ENCODE data around the gene COX6B2. TPM values are rescaled to one million over a fixed set of nuclear protein-coding genes. Genes with fewer than 3 reads are reported as not detected.

The COX6B2 gene
- total RNA-seq, 2 experiments from 2014 or later, result 0.14 to 0.30 TPM

- Mint-ChIP-seq H3K4me3 (no peak overlapping the region), H3K9me3 (ENCODE audit: low read depth) (no peaks in the 10 kb centered on the region), H3K36me3 (ENCODE audit: low read depth) (peaks cover 14% of the 10 kb centered on the region), H3K27ac (no peak overlapping the region), H3K27me3 (peaks cover 11% of the 10 kb centered on the region), H3K4me1 (no peaks in the 10 kb centered on the region)
- intact Hi-C loops (cut with DNase I, micrococcal nuclease), result no loop called here
- ChIA-PET POLR2A (no interaction called here), CTCF (no interaction called here)
- ATAC-seq (no peak), DNase-seq (no peak)
These were observed 7.6 kb downstream of the COX6B2 start for GRCh38 chr19:55346725-55347441.

- no peak overlapping the region for H3K4me3 Mint-ChIP-seq
- H3K36me3 Mint-ChIP-seq (ENCODE audit: low read depth), result peaks cover 20% of the 10 kb centered on the region
- ATAC-seq (no peak), DNase-seq (no peak)
- no peaks in the 10 kb centered on the region for H3K9me3 Mint-ChIP-seq (ENCODE audit: low read depth)
- ChIA-PET CTCF (no interaction called here), POLR2A (no interaction called here)
- peaks cover 2% of the 10 kb centered on the region for H3K27me3 Mint-ChIP-seq
- H3K4me1 Mint-ChIP-seq, result peaks cover 4% of the 10 kb centered on the region
- H3K27ac Mint-ChIP-seq, result no peak overlapping the region
- intact Hi-C loops (cut with DNase I, micrococcal nuclease), result no loop called here
These were observed 8.4 kb downstream of the COX6B2 start for GRCh38 chr19:55345818-55346724.

- CTCF ChIA-PET, result no interaction called here
- peaks cover 10% of the 10 kb centered on the region for H3K4me1 Mint-ChIP-seq
- H3K27me3 Mint-ChIP-seq, result no peaks in the 10 kb centered on the region
- POLR2A ChIA-PET, result no interaction called here
- H3K36me3 Mint-ChIP-seq (ENCODE audit: low read depth), result peaks cover 20% of the 10 kb centered on the region
- H3K4me3 Mint-ChIP-seq, result no peak overlapping the region
- intact Hi-C loops (cut with DNase I, micrococcal nuclease), result no loop called here
- DNase-seq (no peak), ATAC-seq (no peak)
- H3K27ac Mint-ChIP-seq, result no peak overlapping the region
- no peaks in the 10 kb centered on the region for H3K9me3 Mint-ChIP-seq (ENCODE audit: low read depth)
These were observed 9.3 kb downstream of the COX6B2 start for GRCh38 chr19:55345101-55345817.

GRCh38 chr19:55344444-55344843 is 10.1 kb downstream of the COX6B2 start:
- POLR2A ChIA-PET, result no interaction called here
- peaks cover 10% of the 10 kb centered on the region for H3K4me1 Mint-ChIP-seq
- ATAC-seq, result no peak
- no peak for DNase-seq
- H3K36me3 Mint-ChIP-seq (ENCODE audit: low read depth), result peaks cover 20% of the 10 kb centered on the region
- intact Hi-C loops (cut with DNase I, micrococcal nuclease), result no loop called here
- H3K4me3 Mint-ChIP-seq, result no peak overlapping the region
- no peaks in the 10 kb centered on the region for H3K27me3 Mint-ChIP-seq
- H3K9me3 Mint-ChIP-seq (ENCODE audit: low read depth), result no peaks in the 10 kb centered on the region
- H3K27ac Mint-ChIP-seq, result no peak overlapping the region
- CTCF ChIA-PET, result interaction anchor here (0.6 kb wide), 1 partner anchor 9 kb away, joined by 6 read pairs; no protein-coding TSS in a partner anchor

GRCh38 chr19:55341595-55342531 is 12.7 kb downstream of the COX6B2 start:
- peak overlapping the region; percentile 60 for H3K27ac Mint-ChIP-seq
- POLR2A ChIA-PET, result no interaction called here
- H3K36me3 Mint-ChIP-seq (ENCODE audit: low read depth), result peaks cover 20% of the 10 kb centered on the region
- H3K27me3 Mint-ChIP-seq, result no peaks in the 10 kb centered on the region
- peak overlapping the region; percentile 86 for H3K4me3 Mint-ChIP-seq
- H3K9me3 Mint-ChIP-seq (ENCODE audit: low read depth), result no peaks in the 10 kb centered on the region
- intact Hi-C loops (cut with DNase I, micrococcal nuclease), result no loop called here
- H3K4me1 Mint-ChIP-seq, result peaks cover 18% of the 10 kb centered on the region
- CTCF ChIA-PET, result interaction anchor here (0.5 kb wide), 1 partner anchor 50 kb away, joined by 3 read pairs; no protein-coding TSS in a partner anchor
- ATAC-seq (no peak), DNase-seq (no peak)

DNA sequence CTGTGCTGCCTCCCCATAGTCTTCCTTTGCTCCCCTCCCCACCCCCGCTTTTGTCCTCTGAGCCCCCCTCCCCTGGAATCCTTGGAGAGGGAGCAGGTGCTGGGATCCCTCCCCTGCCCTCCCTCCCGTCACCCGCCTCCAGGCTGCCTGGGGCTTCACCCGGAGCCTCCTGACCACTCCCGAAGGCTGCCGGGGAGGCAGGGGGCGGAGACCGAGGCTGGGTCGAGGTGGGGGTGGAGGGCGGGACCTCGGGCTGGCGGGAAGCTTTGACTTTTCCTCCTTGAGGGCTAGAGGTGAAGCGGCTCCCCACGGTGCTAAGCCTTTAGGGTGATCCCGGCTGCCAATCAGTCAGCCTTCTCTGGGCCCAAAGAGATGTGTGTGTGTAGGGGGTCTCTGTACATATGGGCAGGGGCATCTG is 13.3 kb downstream of the COX6B2 start:
- Mint-ChIP-seq H3K27me3 (peaks cover 2% of the 10 kb centered on the region), H3K4me1 (peaks cover 18% of the 10 kb centered on the region), H3K4me3 (peak overlapping the region; percentile 86), H3K27ac (peak overlapping the region; percentile 60), H3K36me3 (ENCODE audit: low read depth) (peaks cover 20% of the 10 kb centered on the region), H3K9me3 (ENCODE audit: low read depth) (no peaks in the 10 kb centered on the region)
- POLR2A ChIA-PET, result no interaction called here
- intact Hi-C loops (cut with DNase I, micrococcal nuclease), result no loop called here
- ATAC-seq (no peak), DNase-seq (peak; percentile 90)
- CTCF ChIA-PET, result interaction anchor here (0.6 to 1.0 kb wide), 2 partner anchors 28 to 1204 kb away, joined by 3 read pairs; no protein-coding TSS in a partner anchor

DNA sequence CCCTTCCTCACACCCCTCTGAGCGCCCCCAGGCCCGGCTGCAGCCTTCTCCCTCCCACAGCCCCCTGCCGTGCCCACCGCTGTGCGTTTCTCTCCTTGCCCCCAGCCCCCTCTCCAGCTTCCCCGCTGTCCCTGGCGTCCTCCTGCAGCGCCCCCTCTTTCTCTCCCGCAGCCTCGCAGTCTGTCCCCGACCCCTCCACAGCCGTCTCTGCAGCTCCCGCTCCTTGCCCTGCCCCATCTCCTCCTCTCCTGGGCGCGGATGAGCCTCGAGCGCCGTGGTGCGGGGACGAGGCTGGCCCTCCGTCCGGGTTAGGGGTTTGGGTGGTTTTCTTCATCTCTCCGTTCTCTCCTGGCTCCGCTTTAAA is 13.8 kb downstream of the COX6B2 start:
- intact Hi-C loops (cut with DNase I, micrococcal nuclease), result no loop called here
- ChIA-PET CTCF (interaction anchor here (0.6 to 1.0 kb wide), 2 partner anchors 29 to 1204 kb away, joined by 3 read pairs; no protein-coding TSS in a partner anchor), POLR2A (no interaction called here)
- H3K4me1 Mint-ChIP-seq, result peaks cover 18% of the 10 kb centered on the region
- H3K36me3 Mint-ChIP-seq (ENCODE audit: low read depth), result peaks cover 20% of the 10 kb centered on the region
- H3K27me3 Mint-ChIP-seq, result peaks cover 2% of the 10 kb centered on the region
- DNase-seq (peak; percentile 64), ATAC-seq (no peak)
- peak overlapping the region; percentile 55 for H3K27ac Mint-ChIP-seq
- H3K9me3 Mint-ChIP-seq (ENCODE audit: low read depth), result no peaks in the 10 kb centered on the region
- peak overlapping the region; percentile 86 for H3K4me3 Mint-ChIP-seq

DNA sequence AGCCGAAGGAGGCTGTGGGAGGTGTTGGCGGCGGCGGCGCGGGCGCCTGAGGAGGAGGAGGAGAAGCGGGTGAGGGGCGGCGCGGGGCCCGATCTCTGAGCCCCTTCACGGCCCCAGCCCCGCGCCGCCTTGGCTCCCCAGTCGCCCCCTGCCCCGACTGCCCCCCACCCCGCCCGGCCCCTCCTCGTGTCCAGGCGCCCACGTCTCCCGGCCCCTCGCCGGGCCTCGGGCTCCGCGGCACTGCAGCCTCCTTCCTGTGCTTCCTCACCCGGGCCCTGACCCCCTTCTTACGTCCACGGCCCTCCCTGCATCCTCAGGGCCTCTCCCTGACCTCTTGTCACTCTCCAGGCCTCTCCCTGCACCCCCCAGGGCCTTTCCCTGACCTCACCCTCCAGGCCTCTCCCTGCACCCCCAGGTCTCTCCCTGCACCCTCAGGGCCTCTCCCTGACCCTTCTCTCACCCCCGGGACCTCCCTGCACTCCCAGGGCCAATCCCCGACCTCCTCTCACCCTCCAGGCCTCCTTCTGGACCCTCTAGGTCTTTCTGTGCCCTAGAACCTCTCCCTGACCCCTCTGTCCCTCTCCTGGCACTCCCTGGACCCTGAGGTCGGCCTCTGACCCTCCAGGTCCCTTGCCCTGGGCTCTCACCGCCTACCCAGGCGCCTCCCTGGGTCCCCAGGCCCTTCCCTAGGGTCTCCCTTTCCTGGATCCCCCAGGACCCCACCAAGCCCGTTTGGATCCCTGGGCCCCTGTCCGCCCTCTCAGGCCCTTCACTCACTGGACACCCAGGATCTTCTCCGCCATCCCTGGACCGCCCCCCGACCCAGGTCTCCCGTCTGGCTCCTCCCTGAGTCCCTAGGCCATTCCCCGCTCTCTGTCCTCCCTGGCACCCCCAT is 14.4 kb downstream of the COX6B2 start:
- H3K36me3 Mint-ChIP-seq (ENCODE audit: low read depth), result peaks cover 20% of the 10 kb centered on the region
- CTCF ChIA-PET, result interaction anchor here (0.6 to 1.8 kb wide), 9 partner anchors 29 to 1203 kb away, joined by 3 to 10 read pairs (median 3); partner anchors contain the start of genes PPP1R12C, TMEM238 and ZNF865
- intact Hi-C loops (cut with DNase I, micrococcal nuclease), result loop anchor here (1.0 to 5.0 kb wide), 24 partner anchors 14 to 1150 kb away; partner anchors contain the start of genes HSPBP1 (in 2 of the 2), ISOC2 (in 2 of the 2), PPP6R1 (in 2 of the 2) and RPL28 (in 2 of the 2)
- peak overlapping the region; percentile 97 for H3K27ac Mint-ChIP-seq
- peaks cover 2% of the 10 kb centered on the region for H3K27me3 Mint-ChIP-seq
- H3K9me3 Mint-ChIP-seq (ENCODE audit: low read depth), result no peaks in the 10 kb centered on the region
- ATAC-seq (no peak), DNase-seq (peak; percentile 46)
- H3K4me3 Mint-ChIP-seq, result peak overlapping the region; percentile 86
- H3K4me1 Mint-ChIP-seq, result peaks cover 18% of the 10 kb centered on the region
- POLR2A ChIA-PET, result interaction anchor here (0.5 to 1.5 kb wide), 12 partner anchors 10 to 302 kb away, joined by 3 to 17 read pairs (median 4); partner anchors contain the start of genes NAT14, PPP6R1, TMEM238 and UBE2S

GRCh38 chr19:55339105-55339888 is 15.2 kb downstream of the COX6B2 start, which contains the start of gene KMT5C:
KMT5C (plus strand) TSS chr19:55339876; CDS start chr19:55341937, 2,061 bp downstream.
- peaks cover 18% of the 10 kb centered on the region for H3K36me3 Mint-ChIP-seq (ENCODE audit: low read depth)
- peak; percentile 100 for DNase-seq
- peak within 1 kb of the TSS; percentile 86 for H3K4me3 Mint-ChIP-seq
- ATAC-seq, result peak; percentile 86
- peaks cover 18% of the 10 kb centered on the region for H3K4me1 Mint-ChIP-seq
- POLR2A ChIA-PET, result interaction anchor here (0.5 to 1.5 kb wide), 18 partner anchors 10 to 303 kb away, joined by 3 to 17 read pairs (median 4); partner anchors contain the start of genes NAT14, PPP6R1, TMEM238 and UBE2S
- intact Hi-C loops (cut with DNase I, micrococcal nuclease), result loop anchor here (1.0 to 5.0 kb wide), 24 partner anchors 15 to 1149 kb away; partner anchors contain the start of genes HSPBP1 (in 2 of the 2), ISOC2 (in 2 of the 2), PPP6R1 (in 2 of the 2) and RPL28 (in 2 of the 2)
- peaks cover 2% of the 10 kb centered on the region for H3K27me3 Mint-ChIP-seq
- CTCF ChIA-PET, result interaction anchor here (0.7 to 1.8 kb wide), 8 partner anchors 36 to 267 kb away, joined by 3 to 10 read pairs (median 4); partner anchors contain the start of genes PPP1R12C, TMEM238 and ZNF865
- H3K27ac Mint-ChIP-seq, result peak within 1 kb of the TSS; percentile 97
- no peaks in the 10 kb centered on the region for H3K9me3 Mint-ChIP-seq (ENCODE audit: low read depth)
